HG03439 (cell line): ENCODE measurements around the gene COL4A5.

Experiments used
- ATAC-seq: cut with Tn5 transposase; IDR thresholded peaks from one replicate; pipeline ENCODE4 v1.9.1; 2021; ENCODE audit warnings: mild to moderate bottlenecking, moderate library complexity; ENCODE audit not compliant: unreplicated experiment

COL4A5 gene

GRCh38 chrX:108640817-108641216 is 201.2 kb downstream of the COL4A5 start:
- ATAC-seq = no peak

DNA sequence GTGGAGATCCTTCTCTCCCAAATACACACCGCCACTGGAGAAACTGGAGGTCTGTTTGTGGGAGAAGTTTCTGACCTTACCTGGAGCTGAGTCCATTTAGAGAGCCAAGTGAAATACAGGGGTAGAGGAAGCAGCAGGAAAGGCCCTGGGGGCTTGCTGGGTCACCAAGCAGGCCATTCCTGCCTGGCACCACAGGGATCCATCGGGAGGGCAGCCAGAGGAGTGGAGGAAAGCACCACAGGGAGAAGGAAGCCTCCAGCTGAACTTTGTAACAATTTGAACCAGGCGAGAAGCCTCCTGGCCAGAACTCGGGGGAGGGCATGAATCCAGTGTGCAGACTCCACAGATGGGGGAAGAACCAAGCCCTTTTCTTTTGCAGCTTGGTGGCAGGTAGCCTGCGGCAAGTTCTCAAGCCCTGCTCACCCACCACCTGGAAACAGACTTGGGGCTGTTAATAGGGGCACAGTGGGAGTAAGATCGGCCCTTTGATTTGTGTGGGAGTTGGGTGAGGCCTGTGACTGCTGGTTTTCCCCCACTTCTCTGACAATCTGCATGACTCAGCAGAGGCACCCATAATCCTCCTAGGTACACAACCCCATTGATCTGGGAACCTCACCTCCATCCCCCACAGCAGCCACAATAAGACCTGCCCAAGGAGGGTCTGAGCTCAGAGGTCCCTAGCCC is 202.1 kb downstream of the COL4A5 start:
- no peak for ATAC-seq

GRCh38 chrX:108642273-108642628 is 202.6 kb downstream of the COL4A5 start:
- ATAC-seq = no peak

- ATAC-seq = no peak
Observed at GRCh38 chrX:108664701-108665100, 225.1 kb downstream of the COL4A5 start.

- no peak for ATAC-seq
Observed at GRCh38 chrX:108666101-108666500, 226.5 kb downstream of the COL4A5 start.

DNA sequence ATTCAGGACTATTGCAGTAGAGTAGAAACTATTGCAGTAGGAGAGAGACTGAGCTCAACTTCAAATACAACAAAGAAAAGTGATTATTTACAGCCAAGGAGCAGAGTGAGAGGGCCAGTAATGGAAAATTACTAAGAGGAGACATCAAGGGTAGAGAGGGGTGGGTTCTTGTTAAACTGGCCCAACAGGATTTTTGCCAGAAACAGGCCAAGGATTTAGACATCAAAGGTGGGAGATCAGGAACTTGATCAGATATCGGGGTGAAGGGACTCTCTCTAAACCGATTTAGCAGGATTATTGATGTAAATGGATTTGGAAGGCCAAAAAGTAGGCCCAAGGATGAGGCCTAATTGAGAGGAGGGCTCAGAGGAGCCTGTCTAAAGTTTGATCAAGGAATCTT is 231.9 kb downstream of the COL4A5 start:
- no peak for ATAC-seq

DNA sequence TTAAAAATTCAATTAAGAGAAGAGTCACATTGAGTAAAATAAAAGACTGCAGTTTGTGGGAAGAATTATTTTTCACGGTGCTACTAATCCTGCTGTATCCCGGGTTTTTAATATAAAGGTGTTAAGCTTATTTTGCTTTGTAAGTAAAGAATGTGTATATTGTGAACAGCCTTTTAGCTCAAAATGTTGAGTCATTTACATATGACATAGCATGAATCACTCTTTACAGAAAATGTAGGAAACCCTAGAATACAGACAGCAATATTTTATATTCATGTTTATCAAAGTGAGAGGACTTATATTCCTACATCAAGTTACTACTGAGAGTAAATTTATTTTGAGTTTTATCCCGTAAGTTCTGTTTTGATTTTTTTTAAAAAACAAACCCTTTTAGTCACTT is 257.1 kb downstream of the COL4A5 start:
- no peak for ATAC-seq

- no peak for ATAC-seq
Observed at GRCh38 chrX:108699368-108699767, 259.7 kb downstream of the COL4A5 start.

GRCh38 chrX:108701633-108702032 is 262.0 kb downstream of the COL4A5 start:
- no peak for ATAC-seq

DNA sequence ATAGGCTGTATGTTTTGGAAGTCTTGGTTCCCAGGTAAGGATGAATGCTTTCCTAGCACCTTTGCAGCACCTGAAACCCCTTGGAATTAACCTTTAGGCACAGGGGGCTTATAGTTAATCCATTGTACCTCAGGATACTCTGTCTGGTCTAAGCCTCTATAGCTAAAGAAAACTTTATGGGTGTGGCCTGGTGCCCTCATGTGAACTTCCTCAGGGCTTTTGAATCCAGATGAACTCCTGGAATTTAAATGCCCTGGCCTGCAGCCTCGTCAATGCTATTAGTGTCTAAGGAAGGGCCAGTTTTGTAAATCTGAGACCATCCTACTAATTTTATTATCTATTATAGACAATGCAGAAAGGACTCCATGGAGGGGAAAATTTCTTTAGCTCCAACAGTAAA is 262.9 kb downstream of the COL4A5 start:
- no peak for ATAC-seq

GRCh38 chrX:108704839-108705238 is 265.2 kb downstream of the COL4A5 start:
- no peak for ATAC-seq

- no peak for ATAC-seq
Observed at GRCh38 chrX:108712886-108713285, 273.2 kb downstream of the COL4A5 start.

DNA sequence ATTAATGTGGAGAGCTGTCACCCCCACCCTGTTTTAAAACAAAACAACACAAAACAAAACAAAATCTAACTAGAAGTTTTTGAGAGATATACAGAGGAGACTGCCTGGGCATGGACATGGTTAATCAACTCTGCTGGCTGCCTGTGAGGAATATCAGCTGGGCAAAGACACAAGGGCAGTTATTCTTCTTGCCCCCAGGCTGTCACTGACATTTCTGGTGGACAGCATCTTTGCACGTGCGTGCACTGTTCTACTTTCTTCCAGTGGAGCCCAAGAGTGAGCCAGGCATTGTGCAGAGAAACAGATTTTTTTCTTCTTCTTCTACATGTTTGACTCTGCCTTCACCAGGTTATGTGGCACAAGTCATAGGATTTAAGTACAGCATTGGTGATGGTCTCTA is 282.9 kb downstream of the COL4A5 start:
- no peak for ATAC-seq

GRCh38 chrX:108726748-108727147 is 287.1 kb downstream of the COL4A5 start:
- no peak for ATAC-seq

- no peak for ATAC-seq
Observed at GRCh38 chrX:108731153-108731552, 291.5 kb downstream of the COL4A5 start.

- ATAC-seq = no peak
Observed at GRCh38 chrX:108732630-108733321, 293.1 kb downstream of the COL4A5 start.

- no peak for ATAC-seq
Observed at GRCh38 chrX:108734426-108734825, 294.8 kb downstream of the COL4A5 start.

- no peak for ATAC-seq
Observed at GRCh38 chrX:108735091-108735678, 295.5 kb downstream of the COL4A5 start.

DNA sequence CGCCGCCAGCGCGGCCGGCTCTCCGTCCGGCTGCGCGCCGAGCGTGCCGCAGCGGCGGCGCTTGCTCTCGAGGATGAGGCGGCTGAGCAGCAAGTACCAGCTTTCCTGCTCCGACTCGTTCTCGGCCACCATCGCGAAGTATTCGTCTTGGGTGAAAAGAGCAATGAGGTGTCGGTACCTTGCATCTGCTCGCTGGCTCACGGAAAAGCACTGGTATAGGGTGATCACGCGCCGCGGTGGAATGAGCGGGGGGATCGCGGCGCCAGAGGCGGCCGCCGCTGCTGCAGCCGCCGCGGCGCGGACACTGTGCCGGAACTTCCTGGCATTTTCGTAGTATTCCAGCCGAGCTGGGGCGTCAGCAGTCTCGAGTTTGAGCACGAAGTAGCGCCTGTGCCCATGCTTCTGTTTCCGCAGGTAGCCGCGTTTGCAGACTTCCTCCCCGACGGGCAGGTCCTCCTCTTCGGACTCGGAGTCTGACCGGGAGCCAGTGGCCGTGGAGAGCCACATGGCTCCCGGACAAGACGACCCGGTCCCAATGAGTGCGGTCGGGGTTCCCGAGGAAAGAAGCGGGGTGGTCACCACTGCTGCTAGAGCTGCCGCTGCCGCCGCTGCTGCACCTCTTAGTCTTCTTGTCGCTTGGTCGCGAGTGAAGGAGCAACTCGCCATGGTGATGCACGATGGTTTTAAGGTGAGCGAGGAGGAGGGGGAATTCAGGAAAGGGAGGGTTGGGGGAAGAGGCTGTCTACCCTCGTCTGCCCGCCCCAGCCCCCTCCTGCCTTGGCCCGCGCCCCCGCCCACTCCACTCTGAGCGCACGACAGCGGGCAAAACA is 296.3 kb downstream of the COL4A5 start:
- no peak for ATAC-seq

DNA sequence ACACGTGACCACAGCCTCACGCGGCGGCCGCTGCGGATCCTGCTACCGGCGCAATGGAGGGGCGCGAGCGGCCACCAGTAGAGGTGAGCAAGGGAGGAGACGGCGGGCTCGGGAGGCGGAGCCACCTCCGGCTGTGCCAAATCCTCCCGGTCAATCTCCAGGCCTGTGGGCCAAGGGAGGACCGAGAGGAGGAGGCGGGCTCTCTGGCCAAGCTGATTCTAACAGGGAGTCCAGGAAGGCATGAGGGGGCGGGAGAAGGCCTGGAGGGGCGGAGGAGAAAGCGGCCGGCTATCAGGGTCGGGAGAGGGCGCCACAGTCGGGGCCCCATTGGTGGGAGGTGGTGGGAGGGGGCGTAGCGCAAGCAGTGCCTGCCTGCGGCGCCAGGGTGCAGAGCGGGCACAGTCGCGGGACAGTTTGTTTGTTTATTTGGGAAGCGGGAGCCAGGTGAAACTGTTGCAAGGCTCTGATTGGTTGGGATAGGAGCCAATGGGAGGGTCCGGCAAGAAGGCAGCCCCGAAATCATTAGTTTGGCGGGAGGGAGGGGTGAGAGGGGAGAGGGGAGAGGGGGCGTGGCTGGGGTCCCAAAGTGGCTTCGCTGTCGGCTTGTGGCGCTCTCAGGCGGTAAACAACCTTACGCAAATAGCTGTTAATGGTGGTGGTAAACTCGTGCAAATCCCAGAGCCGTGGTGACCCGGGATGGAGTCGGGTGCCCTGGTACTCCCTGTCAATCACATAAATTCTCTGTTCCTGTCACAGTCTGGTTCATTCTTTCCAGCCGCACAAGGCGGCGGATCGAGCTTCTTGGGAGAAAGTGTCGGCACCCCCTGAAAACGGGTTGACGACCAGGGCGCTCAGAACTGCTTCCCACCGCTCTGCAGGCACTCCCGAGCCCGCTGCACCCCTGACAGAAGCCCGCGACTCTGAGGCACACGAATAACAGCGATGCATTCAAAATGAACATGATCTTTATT is 297.2 kb downstream of the COL4A5 start, which contains the start of gene IRS4:
Gene IRS4 (minus strand): TSS at position 55 of the 971 bp plus-strand sequence.
- ATAC-seq = no peak
